WTC11 (cell line): ENCODE measurements around the gene GSDMA. TPM values are rescaled to one million over a fixed set of nuclear protein-coding genes. Genes with fewer than 3 reads are reported as not detected.

ENCODE experiments used
- ATAC-seq: fragments of 200-7000 bp; cut with Tn5 transposase; 2 replicates; pipeline ENCODE4 v1.10.0; 2021; ENCODE audit warnings: mild to moderate bottlenecking, moderate library complexity
- CTCF ChIA-PET: fragments of 300-600 bp; sonication (Branson Sonifier 250); formaldehyde crosslinking; loops from one replicate; lab custom pipeline; 2021; ENCODE audit warnings: antibody characterized with exemption; lab: Charles Lee
- POLR2A ChIA-PET: fragments of 350-600 bp; sonication (Branson Sonifier 250); formaldehyde crosslinking; loops from one replicate; lab custom pipeline; 2021; ENCODE audit warnings: antibody characterized with exemption; lab: Charles Lee
- DNase-seq: peaks from one replicate; pipeline ENCODE4 v3.0.0; 2021; ENCODE audit warnings: low spot score
- H3K27ac Mint-ChIP-seq: 2 replicates; pipeline ENCODE4 v1.8.0; 2021; ENCODE audit warnings: mixed read lengths
- H3K27me3 Mint-ChIP-seq: 2 replicates; pipeline ENCODE4 v1.8.0; 2021; ENCODE audit warnings: low read depth, mild to moderate bottlenecking, moderate library complexity, mixed read lengths
- H3K36me3 Mint-ChIP-seq: 2 replicates; pipeline ENCODE4 v1.8.0; 2021; ENCODE audit warnings: mixed read lengths
- H3K4me1 Mint-ChIP-seq: 2 replicates; pipeline ENCODE4 v1.8.0; 2022; ENCODE audit warnings: mixed read lengths
- H3K4me3 Mint-ChIP-seq: 2 replicates; pipeline ENCODE4 v1.8.0; 2021; ENCODE audit warnings: mild to moderate bottlenecking, moderate library complexity, mixed read lengths
- H3K9me3 Mint-ChIP-seq: 2 replicates; pipeline ENCODE4 v1.8.0; 2021; ENCODE audit warnings: mixed read lengths
- GRHL2 ChIP-seq: fragments of 250-450 bp; sonication (Bioruptor Pico); IDR thresholded peaks from 2 replicates; pipeline ENCODE4 v1.8.0; 2022; ENCODE audit warnings: mild to moderate bottlenecking, moderate library complexity; ENCODE audit not compliant: insufficient replicate concordance, severe bottlenecking
- KAT7 ChIP-seq: sonication (generic); formaldehyde crosslinking; IDR thresholded peaks from 2 replicates; pipeline ENCODE4 v1.8.1; 2023; ENCODE audit warnings: missing genetic modification reagents, mild to moderate bottlenecking, borderline replicate concordance
- NFATC4 ChIP-seq: fragments of 250-450 bp; sonication (Bioruptor Pico); IDR thresholded peaks from 2 replicates; pipeline ENCODE4 v1.9.0; 2021; ENCODE audit warnings: mild to moderate bottlenecking
- TP53 ChIP-seq: sonication (generic); formaldehyde crosslinking; IDR thresholded peaks from 2 replicates; pipeline ENCODE4 v1.8.1; 2023; ENCODE audit warnings: mild to moderate bottlenecking, missing genetic modification reagents
- ZNF138 ChIP-seq: sonication (generic); formaldehyde crosslinking; conservative IDR thresholded peaks from 2 replicates; pipeline ENCODE4 v1.8.1; 2022; ENCODE audit warnings: mild to moderate bottlenecking, moderate library complexity, missing genetic modification reagents
- ZNF263 ChIP-seq: sonication (generic); formaldehyde crosslinking; IDR thresholded peaks from 2 replicates; pipeline ENCODE4 v1.8.1; 2022; ENCODE audit warnings: low read depth, mild to moderate bottlenecking, moderate library complexity, missing genetic modification reagents
- total RNA-seq: library from RNA; stranded (reverse); gene quantifications from 3 replicates; pipeline ENCODE4 v1.2.3, GENCODE V29; 2021
- TF ChIP-seq, protein P1 (sequence below): sonication (generic); formaldehyde crosslinking; IDR thresholded peaks from 2 replicates; pipeline ENCODE4 v1.8.1; 2022; ENCODE audit warnings: mild to moderate bottlenecking, missing genetic modification reagents, moderate library complexity, borderline replicate concordance
- TF ChIP-seq, protein P2 (sequence below): sonication (generic); formaldehyde crosslinking; IDR thresholded peaks from 2 replicates; pipeline ENCODE4 v1.8.1; 2022; ENCODE audit warnings: low read depth, mild to moderate bottlenecking, moderate library complexity, missing genetic modification reagents, borderline replicate concordance
- TF ChIP-seq, protein P3 (sequence below): sonication (generic); formaldehyde crosslinking; IDR thresholded peaks from 2 replicates; pipeline ENCODE4 v1.8.1; 2022; ENCODE audit warnings: mild to moderate bottlenecking, moderate library complexity, missing genetic modification reagents
- TF ChIP-seq, protein P4 (sequence below): sonication (generic); formaldehyde crosslinking; conservative IDR thresholded peaks from 2 replicates; pipeline ENCODE4 v1.8.1; 2022; ENCODE audit warnings: mild to moderate bottlenecking, missing genetic modification reagents
- TF ChIP-seq, protein P5 (sequence below): sonication (generic); formaldehyde crosslinking; IDR thresholded peaks from 2 replicates; pipeline ENCODE4 v1.8.1; 2022; ENCODE audit warnings: low read depth, missing genetic modification reagents, borderline replicate concordance
- TF ChIP-seq, protein P6 (sequence below): sonication (generic); formaldehyde crosslinking; IDR thresholded peaks from 2 replicates; pipeline ENCODE4 v1.8.0; 2022; ENCODE audit warnings: mild to moderate bottlenecking, missing genetic modification reagents

The GSDMA gene
- total RNA-seq, 1 experiment from 2014 or later, result not detected

DNA sequence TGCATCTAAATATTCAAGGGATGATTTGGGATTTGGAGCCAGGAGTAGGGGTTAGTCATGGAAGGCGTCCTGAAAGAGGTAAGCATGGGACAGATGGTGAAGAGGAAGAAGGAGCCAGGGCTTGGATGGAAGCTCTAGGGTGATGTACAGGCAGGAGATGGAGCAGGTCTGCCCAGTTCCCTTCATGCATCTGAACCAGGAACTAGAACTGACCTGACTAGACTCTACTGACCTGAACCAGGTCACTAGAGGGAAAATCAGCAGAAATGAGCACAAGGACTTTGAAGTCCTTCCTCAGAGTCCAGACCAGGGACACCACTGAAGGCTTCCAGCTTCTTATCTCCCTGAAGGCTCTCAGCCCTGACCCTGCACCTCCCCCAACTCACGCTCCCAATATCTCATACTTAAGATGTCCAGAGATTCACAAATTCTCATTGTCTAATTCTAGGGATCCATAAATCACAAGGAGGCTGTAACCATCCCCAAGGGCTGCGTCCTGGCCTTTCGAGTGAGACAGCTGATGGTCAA lies 8.3 kb downstream of the GSDMA start:
- no peaks in the 10 kb centered on the region for H3K9me3 Mint-ChIP-seq
- ChIA-PET POLR2A (no interaction called here), CTCF (interaction anchor here (0.9 kb wide), 1 partner anchor 9 kb away, joined by 3 read pairs; the partner anchor contains the start of gene PSMD3)
- H3K27ac Mint-ChIP-seq, result no peak overlapping the region
- no peak for TF ChIP-seq KAT7
- H3K4me3 Mint-ChIP-seq, result no peak overlapping the region
- no peaks in the 10 kb centered on the region for H3K36me3 Mint-ChIP-seq
- ATAC-seq (no peak), DNase-seq (no peak)
- no peaks in the 10 kb centered on the region for H3K4me1 Mint-ChIP-seq
- peaks cover 32% of the 10 kb centered on the region for H3K27me3 Mint-ChIP-seq

DNA sequence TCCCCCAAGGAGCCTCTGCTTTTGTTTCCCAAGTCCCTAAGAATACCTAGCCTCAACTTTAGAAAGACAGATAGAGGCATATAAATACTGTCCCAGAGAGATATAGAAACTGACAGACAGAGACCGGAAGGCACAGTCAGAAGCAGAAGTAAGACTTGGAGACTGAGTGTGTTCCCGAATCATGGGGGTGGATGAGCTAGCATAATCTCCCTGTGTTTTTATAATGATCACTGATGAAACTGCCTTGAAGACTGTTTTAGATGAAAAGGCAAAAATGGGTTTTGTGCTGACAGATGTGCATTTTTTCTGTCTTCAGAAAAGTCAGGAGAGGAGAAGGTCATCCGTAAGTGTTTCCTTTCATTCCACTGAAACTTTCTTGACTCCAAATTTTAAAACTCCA lies 9.5 kb downstream of the GSDMA start:
- Mint-ChIP-seq H3K36me3 (no peaks in the 10 kb centered on the region), H3K27me3 (peaks cover 32% of the 10 kb centered on the region), H3K4me3 (no peak overlapping the region), H3K9me3 (no peaks in the 10 kb centered on the region), H3K27ac (no peak overlapping the region), H3K4me1 (0 out of 2 replicates have a peak, but pooled peaks cover 2% of the 10 kb centered on the region)
- POLR2A ChIA-PET, result no interaction called here
- CTCF ChIA-PET, result interaction anchor here (1.2 kb wide), 1 partner anchor 46 kb away, joined by 3 read pairs; no protein-coding TSS in a partner anchor
- DNase-seq, result no peak
- TF ChIP-seq, protein P1, sequence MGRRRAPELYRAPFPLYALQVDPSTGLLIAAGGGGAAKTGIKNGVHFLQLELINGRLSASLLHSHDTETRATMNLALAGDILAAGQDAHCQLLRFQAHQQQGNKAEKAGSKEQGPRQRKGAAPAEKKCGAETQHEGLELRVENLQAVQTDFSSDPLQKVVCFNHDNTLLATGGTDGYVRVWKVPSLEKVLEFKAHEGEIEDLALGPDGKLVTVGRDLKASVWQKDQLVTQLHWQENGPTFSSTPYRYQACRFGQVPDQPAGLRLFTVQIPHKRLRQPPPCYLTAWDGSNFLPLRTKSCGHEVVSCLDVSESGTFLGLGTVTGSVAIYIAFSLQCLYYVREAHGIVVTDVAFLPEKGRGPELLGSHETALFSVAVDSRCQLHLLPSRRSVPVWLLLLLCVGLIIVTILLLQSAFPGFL (CRISPR knock-in tag), result no peak
- no peak for TF ChIP-seq ZNF263
- TF ChIP-seq ZNF138 (CRISPR knock-in tag), result no peak
- TF ChIP-seq, protein P2, sequence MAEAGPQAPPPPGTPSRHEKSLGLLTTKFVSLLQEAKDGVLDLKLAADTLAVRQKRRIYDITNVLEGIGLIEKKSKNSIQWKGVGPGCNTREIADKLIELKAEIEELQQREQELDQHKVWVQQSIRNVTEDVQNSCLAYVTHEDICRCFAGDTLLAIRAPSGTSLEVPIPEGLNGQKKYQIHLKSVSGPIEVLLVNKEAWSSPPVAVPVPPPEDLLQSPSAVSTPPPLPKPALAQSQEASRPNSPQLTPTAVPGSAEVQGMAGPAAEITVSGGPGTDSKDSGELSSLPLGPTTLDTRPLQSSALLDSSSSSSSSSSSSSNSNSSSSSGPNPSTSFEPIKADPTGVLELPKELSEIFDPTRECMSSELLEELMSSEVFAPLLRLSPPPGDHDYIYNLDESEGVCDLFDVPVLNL (CRISPR knock-in tag), result no peak
- ATAC-seq, result no peak

DNA sequence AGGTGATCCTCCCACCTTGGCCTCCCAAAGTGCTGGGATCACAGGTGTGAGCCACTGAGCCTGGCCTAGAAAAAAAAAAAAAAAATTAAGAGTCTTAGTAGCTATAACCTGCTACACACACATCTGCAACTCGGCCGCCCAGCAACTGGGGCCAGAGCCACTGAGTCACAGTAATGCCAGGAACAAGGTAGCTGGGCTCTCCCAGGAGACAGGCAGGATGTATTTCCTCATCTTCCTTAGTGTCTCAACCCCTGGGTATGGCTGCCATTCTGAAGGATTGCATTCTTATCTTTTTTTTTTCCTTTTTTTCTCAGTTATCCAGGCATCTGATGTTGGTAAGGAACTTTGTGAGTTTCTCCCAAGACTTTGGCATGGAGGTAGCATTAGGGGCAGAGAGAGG lies 10.7 kb downstream of the GSDMA start:
- H3K36me3 Mint-ChIP-seq, result no peaks in the 10 kb centered on the region
- ATAC-seq (no peak), DNase-seq (no peak)
- ChIA-PET POLR2A (no interaction called here), CTCF (interaction anchor here (0.7 to 2.3 kb wide), 4 partner anchors 15 to 102 kb away, joined by 3 to 19 read pairs (median 3); no protein-coding TSS in a partner anchor)
- no peak overlapping the region for H3K27ac Mint-ChIP-seq
- 0 out of 2 replicates have a peak, but pooled peaks cover 2% of the 10 kb centered on the region for H3K4me1 Mint-ChIP-seq
- H3K9me3 Mint-ChIP-seq, result no peaks in the 10 kb centered on the region
- peaks cover 32% of the 10 kb centered on the region for H3K27me3 Mint-ChIP-seq
- no peak overlapping the region for H3K4me3 Mint-ChIP-seq
- TF ChIP-seq, protein P3, sequence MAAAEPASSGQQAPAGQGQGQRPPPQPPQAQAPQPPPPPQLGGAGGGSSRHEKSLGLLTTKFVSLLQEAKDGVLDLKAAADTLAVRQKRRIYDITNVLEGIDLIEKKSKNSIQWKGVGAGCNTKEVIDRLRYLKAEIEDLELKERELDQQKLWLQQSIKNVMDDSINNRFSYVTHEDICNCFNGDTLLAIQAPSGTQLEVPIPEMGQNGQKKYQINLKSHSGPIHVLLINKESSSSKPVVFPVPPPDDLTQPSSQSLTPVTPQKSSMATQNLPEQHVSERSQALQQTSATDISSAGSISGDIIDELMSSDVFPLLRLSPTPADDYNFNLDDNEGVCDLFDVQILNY (CRISPR knock-in tag), result no peak
- TF ChIP-seq NFATC4, result no peak
- TF ChIP-seq, protein P4, sequence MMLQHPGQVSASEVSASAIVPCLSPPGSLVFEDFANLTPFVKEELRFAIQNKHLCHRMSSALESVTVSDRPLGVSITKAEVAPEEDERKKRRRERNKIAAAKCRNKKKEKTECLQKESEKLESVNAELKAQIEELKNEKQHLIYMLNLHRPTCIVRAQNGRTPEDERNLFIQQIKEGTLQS, result no peak
- TF ChIP-seq, protein P5, sequence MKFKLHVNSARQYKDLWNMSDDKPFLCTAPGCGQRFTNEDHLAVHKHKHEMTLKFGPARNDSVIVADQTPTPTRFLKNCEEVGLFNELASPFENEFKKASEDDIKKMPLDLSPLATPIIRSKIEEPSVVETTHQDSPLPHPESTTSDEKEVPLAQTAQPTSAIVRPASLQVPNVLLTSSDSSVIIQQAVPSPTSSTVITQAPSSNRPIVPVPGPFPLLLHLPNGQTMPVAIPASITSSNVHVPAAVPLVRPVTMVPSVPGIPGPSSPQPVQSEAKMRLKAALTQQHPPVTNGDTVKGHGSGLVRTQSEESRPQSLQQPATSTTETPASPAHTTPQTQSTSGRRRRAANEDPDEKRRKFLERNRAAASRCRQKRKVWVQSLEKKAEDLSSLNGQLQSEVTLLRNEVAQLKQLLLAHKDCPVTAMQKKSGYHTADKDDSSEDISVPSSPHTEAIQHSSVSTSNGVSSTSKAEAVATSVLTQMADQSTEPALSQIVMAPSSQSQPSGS, result no peak
- TF ChIP-seq, protein P6, sequence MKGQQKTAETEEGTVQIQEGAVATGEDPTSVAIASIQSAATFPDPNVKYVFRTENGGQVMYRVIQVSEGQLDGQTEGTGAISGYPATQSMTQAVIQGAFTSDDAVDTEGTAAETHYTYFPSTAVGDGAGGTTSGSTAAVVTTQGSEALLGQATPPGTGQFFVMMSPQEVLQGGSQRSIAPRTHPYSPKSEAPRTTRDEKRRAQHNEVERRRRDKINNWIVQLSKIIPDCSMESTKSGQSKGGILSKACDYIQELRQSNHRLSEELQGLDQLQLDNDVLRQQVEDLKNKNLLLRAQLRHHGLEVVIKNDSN, result no peak
- TF ChIP-seq, protein P1 (CRISPR knock-in tag), result no peak
- no peak for TF ChIP-seq TP53 (CRISPR knock-in tag)
- TF ChIP-seq GRHL2 (CRISPR knock-in tag), result no peak
